Calu3 (cell line): ENCODE results near the gene AKIRIN2. TPM values are rescaled to one million over a fixed set of nuclear protein-coding genes. Genes with fewer than 3 reads are reported as not detected.

Experiments
- BruUV-seq: library from RNA; stranded (reverse); fragments of 400-500 nt; replicated peaks from 2 replicates; lab custom pipeline; 2021; lab: Mats Ljungman, UMichigan
- CTCF ChIA-PET: fragments of 300-600 bp; sonication (Branson Sonifier 250); formaldehyde crosslinking; loops from one replicate; lab custom pipeline; 2022; ENCODE audit warnings: antibody characterized with exemption; lab: Charles Lee
- DNase-seq: peaks from one replicate; pipeline ENCODE4 v3.0.0; 2022
- H3K27ac Mint-ChIP-seq: one replicate; pipeline ENCODE4 v1.8.0; 2022; ENCODE audit warnings: mixed read lengths; ENCODE audit not compliant: unreplicated experiment
- H3K27me3 Mint-ChIP-seq: one replicate; pipeline ENCODE4 v1.8.0; 2022; ENCODE audit warnings: mixed read lengths; ENCODE audit not compliant: unreplicated experiment
- H3K36me3 Mint-ChIP-seq: one replicate; pipeline ENCODE4 v1.8.0; 2022; ENCODE audit warnings: mild to moderate bottlenecking, moderate library complexity, mixed read lengths; ENCODE audit not compliant: insufficient read depth, unreplicated experiment
- H3K4me1 Mint-ChIP-seq: one replicate; pipeline ENCODE4 v1.8.0; 2022; ENCODE audit warnings: mild to moderate bottlenecking, low read depth, mixed read lengths; ENCODE audit not compliant: unreplicated experiment
- H3K4me3 Mint-ChIP-seq: one replicate; pipeline ENCODE4 v1.8.0; 2022; ENCODE audit warnings: mild to moderate bottlenecking, low read depth, moderate library complexity, mixed read lengths; ENCODE audit not compliant: unreplicated experiment
- H3K9me3 Mint-ChIP-seq: one replicate; pipeline ENCODE4 v1.8.0; 2022; ENCODE audit warnings: low read depth, mixed read lengths; ENCODE audit not compliant: unreplicated experiment
- intact Hi-C: fragments of 100-400 bp; cut with micrococcal nuclease; formaldehyde crosslinking; loops from one replicate; pipeline ENCODE4 v1.10.0; 2022; ENCODE audit not compliant: unreplicated experiment
- total RNA-seq: library from RNA; stranded (reverse); gene quantifications from 2 replicates; pipeline ENCODE4 v1.2.3, GENCODE V29; 2022
- TF ChIP-seq, protein P1 (sequence below): fragments of 200-600 bp; IDR thresholded peaks from one replicate; pipeline ENCODE4 v1.8.0; 2022; ENCODE audit warnings: antibody characterized with exemption; ENCODE audit not compliant: unreplicated experiment

The AKIRIN2 gene
- total RNA-seq, 1 experiment from 2014 or later = 46.1 TPM

DNA sequence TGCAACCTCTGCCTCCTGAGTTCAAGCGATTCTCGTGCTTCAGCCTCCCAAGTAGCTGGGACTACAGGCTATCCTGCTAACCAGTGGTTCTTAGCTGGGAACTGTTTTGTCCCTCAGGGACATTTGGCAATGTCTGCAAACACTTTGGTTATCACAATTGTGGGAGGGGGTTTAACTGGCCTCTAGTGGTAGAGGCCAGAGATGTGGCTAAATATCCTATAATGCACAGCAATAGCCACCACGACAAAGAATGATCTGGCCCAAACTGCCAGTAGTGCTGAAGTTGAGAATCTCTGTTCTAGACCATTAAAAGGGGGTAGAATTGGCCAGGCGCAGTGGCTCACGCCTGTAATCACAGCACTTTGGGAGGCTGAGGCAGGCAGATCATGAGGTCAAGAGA lies 28.8 kb downstream of the AKIRIN2 start:
- H3K9me3 Mint-ChIP-seq = no peaks in the 10 kb centered on the region
- H3K27me3 Mint-ChIP-seq = no peaks in the 10 kb centered on the region
- H3K4me3 Mint-ChIP-seq = no peak overlapping the region
- no TSS peak for BruUV-seq
- DNase-seq = no peak
- peaks cover 70% of the 10 kb centered on the region for H3K36me3 Mint-ChIP-seq
- CTCF ChIA-PET = no interaction called here
- TF ChIP-seq, protein P1, sequence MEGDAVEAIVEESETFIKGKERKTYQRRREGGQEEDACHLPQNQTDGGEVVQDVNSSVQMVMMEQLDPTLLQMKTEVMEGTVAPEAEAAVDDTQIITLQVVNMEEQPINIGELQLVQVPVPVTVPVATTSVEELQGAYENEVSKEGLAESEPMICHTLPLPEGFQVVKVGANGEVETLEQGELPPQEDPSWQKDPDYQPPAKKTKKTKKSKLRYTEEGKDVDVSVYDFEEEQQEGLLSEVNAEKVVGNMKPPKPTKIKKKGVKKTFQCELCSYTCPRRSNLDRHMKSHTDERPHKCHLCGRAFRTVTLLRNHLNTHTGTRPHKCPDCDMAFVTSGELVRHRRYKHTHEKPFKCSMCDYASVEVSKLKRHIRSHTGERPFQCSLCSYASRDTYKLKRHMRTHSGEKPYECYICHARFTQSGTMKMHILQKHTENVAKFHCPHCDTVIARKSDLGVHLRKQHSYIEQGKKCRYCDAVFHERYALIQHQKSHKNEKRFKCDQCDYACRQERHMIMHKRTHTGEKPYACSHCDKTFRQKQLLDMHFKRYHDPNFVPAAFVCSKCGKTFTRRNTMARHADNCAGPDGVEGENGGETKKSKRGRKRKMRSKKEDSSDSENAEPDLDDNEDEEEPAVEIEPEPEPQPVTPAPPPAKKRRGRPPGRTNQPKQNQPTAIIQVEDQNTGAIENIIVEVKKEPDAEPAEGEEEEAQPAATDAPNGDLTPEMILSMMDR = no peak
- H3K4me1 Mint-ChIP-seq = no peaks in the 10 kb centered on the region
- intact Hi-C loops = no loop called here
- H3K27ac Mint-ChIP-seq = no peak overlapping the region

DNA sequence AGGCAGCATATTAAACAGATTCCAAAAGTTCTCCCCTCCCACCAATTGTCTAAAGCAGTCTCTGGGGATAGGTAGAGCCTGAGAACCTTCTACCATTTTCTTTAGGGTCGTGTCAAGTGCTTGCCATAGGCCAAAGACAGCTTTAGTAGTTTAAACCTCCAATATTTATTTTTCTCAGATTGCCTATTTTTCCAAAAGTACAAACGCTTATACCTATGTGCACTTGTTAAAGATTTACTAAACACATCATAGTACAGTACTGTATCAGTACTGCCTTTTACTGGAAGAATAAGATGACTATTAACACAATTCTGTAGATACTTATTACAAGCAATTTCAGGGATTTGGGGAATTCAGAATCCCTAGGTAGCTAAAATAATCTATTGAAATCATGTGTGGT lies 29.4 kb downstream of the AKIRIN2 start:
- TF ChIP-seq, protein P1 = no peak
- no peak overlapping the region for H3K27ac Mint-ChIP-seq
- H3K4me1 Mint-ChIP-seq = no peaks in the 10 kb centered on the region
- peaks cover 64% of the 10 kb centered on the region for H3K36me3 Mint-ChIP-seq
- DNase-seq = no peak
- BruUV-seq = no TSS peak
- no peaks in the 10 kb centered on the region for H3K27me3 Mint-ChIP-seq
- intact Hi-C loops = no loop called here
- CTCF ChIA-PET = no interaction called here
- no peaks in the 10 kb centered on the region for H3K9me3 Mint-ChIP-seq
- H3K4me3 Mint-ChIP-seq = no peak overlapping the region

- BruUV-seq = no TSS peak
- no peak overlapping the region for H3K27ac Mint-ChIP-seq
- H3K9me3 Mint-ChIP-seq = no peaks in the 10 kb centered on the region
- CTCF ChIA-PET = interaction anchor here (0.6 kb wide), 1 partner anchor 8 kb away, joined by 3 read pairs; no protein-coding TSS in a partner anchor
- H3K4me1 Mint-ChIP-seq = no peaks in the 10 kb centered on the region
- H3K27me3 Mint-ChIP-seq = no peaks in the 10 kb centered on the region
- TF ChIP-seq, protein P1 = no peak
- H3K36me3 Mint-ChIP-seq = peaks cover 60% of the 10 kb centered on the region
- no peak for DNase-seq
- intact Hi-C loops = no loop called here
- no peak overlapping the region for H3K4me3 Mint-ChIP-seq
Observed at GRCh38 chr6:87671555-87672029, 30.4 kb downstream of the AKIRIN2 start.

DNA sequence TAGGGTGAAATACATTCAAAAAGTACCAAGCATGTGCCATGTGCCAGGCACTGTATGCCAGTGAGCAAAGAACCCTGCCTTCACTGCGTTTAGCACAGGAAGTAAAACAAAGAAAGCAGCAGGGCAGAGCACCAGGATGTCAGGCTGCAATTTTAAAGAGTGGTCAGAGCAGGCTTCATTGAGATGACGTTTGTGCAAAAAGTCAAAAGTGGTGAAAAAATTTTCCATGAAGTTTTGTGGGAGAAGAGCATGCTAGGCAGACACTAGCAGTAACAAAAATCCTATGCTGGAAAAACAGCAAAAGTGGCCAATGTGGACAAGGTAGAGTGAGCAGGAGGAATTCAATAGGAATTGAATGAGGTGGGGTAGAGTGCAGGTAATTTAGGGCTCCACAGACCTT lies 31.3 kb downstream of the AKIRIN2 start:
- Mint-ChIP-seq H3K27me3 (no peaks in the 10 kb centered on the region), H3K4me3 (no peak overlapping the region), H3K4me1 (no peaks in the 10 kb centered on the region), H3K36me3 (peaks cover 52% of the 10 kb centered on the region), H3K9me3 (no peaks in the 10 kb centered on the region), H3K27ac (no peak overlapping the region)
- no TSS peak for BruUV-seq
- TF ChIP-seq, protein P1 = no peak
- CTCF ChIA-PET = no interaction called here
- no peak for DNase-seq
- intact Hi-C loops = no loop called here
